HUES48 (cell line): ENCODE data around the gene ANKRD11.
A peak's percentile ranks its signal among the peaks of the same experiment; 100 is the strongest.

Experiments used
- H3K27ac ChIP-seq: one replicate; pipeline ENCODE4 v1.7.0; 2013; ENCODE audit warnings: low read depth, low read length, inconsistent platforms
- H3K27me3 ChIP-seq: 2 replicates; pipeline ENCODE4 v1.6.1; 2013; ENCODE audit warnings: mild to moderate bottlenecking, low read length; ENCODE audit not compliant: control insufficient read depth, insufficient read depth
- H3K36me3 ChIP-seq: 2 replicates; pipeline ENCODE4 v1.6.1; 2013; ENCODE audit warnings: low read length; ENCODE audit not compliant: control insufficient read depth, insufficient read depth
- H3K4me1 ChIP-seq: 2 replicates; pipeline ENCODE4 v1.6.1; 2013; ENCODE audit warnings: mild to moderate bottlenecking, low read length; ENCODE audit not compliant: control insufficient read depth, insufficient read depth
- H3K4me3 ChIP-seq: 2 replicates; pipeline ENCODE4 v1.5.1; 2013; ENCODE audit warnings: mild to moderate bottlenecking, low read depth, low read length
- H3K9ac ChIP-seq: 2 replicates; pipeline ENCODE4 v1.6.1; 2013; ENCODE audit warnings: mild to moderate bottlenecking, low read depth, low read length, moderate library complexity
- H3K9me3 ChIP-seq: 2 replicates; pipeline ENCODE4 v1.6.1; 2013; ENCODE audit warnings: low read length; ENCODE audit not compliant: control insufficient read depth, insufficient read depth

ANKRD11 gene

DNA sequence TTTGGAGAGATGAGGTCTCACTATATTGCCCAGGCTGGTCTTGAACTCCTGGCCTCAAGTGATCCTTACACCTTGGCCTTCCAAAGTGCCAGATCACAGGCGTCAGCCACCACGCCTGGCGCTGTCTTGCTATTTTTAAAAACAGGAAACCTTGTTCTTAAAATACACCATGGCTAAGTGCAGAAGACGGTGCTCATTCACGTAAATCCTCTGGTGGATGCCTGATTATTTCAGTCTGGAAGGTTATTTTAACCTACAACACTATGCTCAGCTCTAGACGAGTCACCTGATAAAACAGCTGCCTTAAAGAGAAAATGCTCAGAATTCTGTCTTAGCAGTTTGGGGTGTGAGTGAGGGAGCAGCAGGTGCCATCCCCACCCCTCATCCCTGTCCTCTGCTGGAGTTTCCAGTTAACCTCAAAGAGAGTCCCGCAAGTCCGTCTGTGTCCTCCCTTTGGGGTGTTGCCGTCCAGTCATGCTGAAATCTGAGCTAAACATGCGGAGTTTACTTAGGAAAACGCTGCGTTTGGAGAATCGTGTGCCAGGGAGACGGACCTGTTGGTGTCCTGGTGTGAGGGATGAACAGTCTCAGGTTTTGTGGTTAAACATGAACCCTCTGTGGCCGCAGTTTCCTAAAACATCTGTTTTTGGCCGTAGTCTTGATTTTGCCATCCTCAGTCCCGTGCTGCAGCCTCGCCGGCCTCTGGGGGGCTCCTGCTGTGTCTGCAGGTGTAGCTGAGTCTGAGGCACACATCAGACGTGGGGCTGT lies 35.0 kb upstream of the ANKRD11 start:
- Histone ChIP-seq H3K27me3 (no peaks in the 10 kb centered on the region), H3K36me3 (peaks cover 91% of the 10 kb centered on the region), H3K4me3 (no peak overlapping the region), H3K9me3 (no peaks in the 10 kb centered on the region), H3K4me1 (no peaks in the 10 kb centered on the region), H3K27ac (no peak overlapping the region), H3K9ac (no peak overlapping the region)

DNA sequence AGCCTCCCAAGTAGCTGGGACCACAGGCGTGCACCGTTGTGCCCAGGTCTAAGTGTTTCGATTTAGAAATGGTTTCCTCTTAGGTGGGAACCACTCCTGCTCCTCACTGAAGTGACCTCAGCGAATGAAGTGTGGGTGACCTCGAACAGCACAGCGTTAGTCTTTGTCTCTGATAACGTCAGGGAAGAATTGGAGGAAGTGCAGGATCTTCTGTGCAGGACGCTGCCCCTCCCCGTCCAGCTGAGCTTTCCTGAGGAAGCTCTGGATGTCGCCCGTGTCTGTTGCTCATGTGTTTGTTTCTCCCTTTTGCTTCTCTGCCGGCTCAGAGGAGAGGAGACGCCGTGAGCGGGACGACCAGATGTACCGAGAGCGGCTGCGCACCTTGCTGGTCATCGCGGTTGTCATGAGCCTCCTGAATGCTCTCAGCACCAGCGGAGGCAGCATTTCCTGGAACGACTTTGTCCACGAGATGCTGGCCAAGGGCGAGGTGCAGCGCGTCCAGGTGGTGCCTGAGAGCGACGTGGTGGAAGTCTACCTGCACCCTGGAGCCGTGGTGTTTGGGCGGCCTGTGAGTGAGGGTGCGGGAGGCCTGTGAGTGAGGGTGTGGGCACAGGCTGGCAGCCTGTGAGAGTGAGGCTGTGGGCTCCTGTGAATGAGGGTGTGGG lies 33.5 kb upstream of the ANKRD11 start:
- no peak overlapping the region for H3K27ac ChIP-seq
- H3K27me3 ChIP-seq = no peaks in the 10 kb centered on the region
- no peak overlapping the region for H3K4me3 ChIP-seq
- no peak overlapping the region for H3K9ac ChIP-seq
- no peaks in the 10 kb centered on the region for H3K9me3 ChIP-seq
- peaks cover 92% of the 10 kb centered on the region for H3K36me3 ChIP-seq
- H3K4me1 ChIP-seq = no peaks in the 10 kb centered on the region

DNA sequence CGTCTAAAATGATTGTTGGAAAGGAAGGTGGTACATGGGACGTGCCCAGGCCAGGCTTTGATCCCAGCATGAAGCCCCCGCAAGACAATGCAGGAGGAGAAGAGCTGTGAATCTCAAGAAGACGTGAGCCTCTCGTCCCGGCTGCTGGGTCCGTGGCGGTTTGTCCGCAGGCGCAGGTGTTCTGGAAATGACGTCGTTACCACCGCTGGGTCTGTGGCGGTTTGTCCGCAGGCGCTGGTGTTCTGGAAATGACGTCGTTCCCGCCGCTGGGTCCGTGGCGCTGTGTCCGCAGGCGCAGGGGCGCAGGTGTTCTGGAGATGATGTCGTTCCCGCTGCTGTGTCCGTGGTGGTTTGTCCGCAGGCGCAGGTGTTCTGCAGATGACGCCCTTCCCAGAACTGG lies 31.9 kb upstream of the ANKRD11 start:
- H3K4me1 ChIP-seq = no peaks in the 10 kb centered on the region
- no peak overlapping the region for H3K4me3 ChIP-seq
- no peak overlapping the region for H3K27ac ChIP-seq
- H3K36me3 ChIP-seq = peaks cover 97% of the 10 kb centered on the region
- H3K9ac ChIP-seq = no peak overlapping the region
- no peaks in the 10 kb centered on the region for H3K9me3 ChIP-seq
- H3K27me3 ChIP-seq = no peaks in the 10 kb centered on the region

- Histone ChIP-seq H3K27me3 (no peaks in the 10 kb centered on the region), H3K9ac (no peak overlapping the region), H3K36me3 (peaks cover 88% of the 10 kb centered on the region), H3K4me3 (no peak overlapping the region), H3K27ac (no peak overlapping the region), H3K4me1 (no peaks in the 10 kb centered on the region), H3K9me3 (no peaks in the 10 kb centered on the region)
Observed at GRCh38 chr16:89519881-89520280, 29.5 kb upstream of the ANKRD11 start.

GRCh38 chr16:89517128-89517527 lies 26.8 kb upstream of the ANKRD11 start:
- H3K4me1 ChIP-seq = no peaks in the 10 kb centered on the region
- H3K9ac ChIP-seq = no peak overlapping the region
- peaks cover 81% of the 10 kb centered on the region for H3K36me3 ChIP-seq

GRCh38 chr16:89512453-89512852 lies 22.1 kb upstream of the ANKRD11 start:
- Histone ChIP-seq H3K27me3 (no peaks in the 10 kb centered on the region), H3K27ac (no peak overlapping the region)

More at GRCh38 chr16:89517128-89517527, 26.8 kb upstream of the ANKRD11 start:
- Histone ChIP-seq H3K4me3 (no peak overlapping the region), H3K27ac (no peak overlapping the region), H3K27me3 (no peaks in the 10 kb centered on the region), H3K9me3 (no peaks in the 10 kb centered on the region)

DNA sequence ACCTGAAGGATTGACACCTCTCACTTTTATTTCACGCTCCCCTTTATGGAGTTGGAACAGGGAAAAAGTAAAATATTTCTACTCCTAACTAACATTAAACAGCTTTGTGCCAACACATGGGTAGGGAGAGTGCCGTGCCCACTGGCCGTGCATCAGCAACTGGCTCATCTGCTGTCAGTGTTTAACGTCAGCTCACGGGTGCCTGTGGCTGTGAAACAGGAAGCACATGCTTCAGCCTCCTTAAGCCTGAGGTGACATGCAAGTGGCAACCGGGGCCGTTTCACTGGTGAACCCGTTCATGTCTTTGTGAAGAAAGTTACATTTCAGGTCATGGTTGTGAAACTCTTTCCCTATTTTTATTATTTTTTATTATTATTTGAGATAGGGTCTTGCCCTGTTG lies 21.0 kb upstream of the ANKRD11 start:
- peaks cover 45% of the 10 kb centered on the region for H3K36me3 ChIP-seq
- H3K4me1 ChIP-seq = peaks cover 5% of the 10 kb centered on the region
- no peaks in the 10 kb centered on the region for H3K9me3 ChIP-seq
- no peak overlapping the region for H3K27ac ChIP-seq
- no peak overlapping the region for H3K4me3 ChIP-seq
- no peaks in the 10 kb centered on the region; the same call in 1 of the 2 replicates for H3K27me3 ChIP-seq
- no peak overlapping the region for H3K9ac ChIP-seq

More at GRCh38 chr16:89512453-89512852, 22.1 kb upstream of the ANKRD11 start:
- Histone ChIP-seq H3K9ac (no peak overlapping the region), H3K9me3 (no peaks in the 10 kb centered on the region), H3K36me3 (peaks cover 55% of the 10 kb centered on the region), H3K4me1 (no peaks in the 10 kb centered on the region), H3K4me3 (no peak overlapping the region)

DNA sequence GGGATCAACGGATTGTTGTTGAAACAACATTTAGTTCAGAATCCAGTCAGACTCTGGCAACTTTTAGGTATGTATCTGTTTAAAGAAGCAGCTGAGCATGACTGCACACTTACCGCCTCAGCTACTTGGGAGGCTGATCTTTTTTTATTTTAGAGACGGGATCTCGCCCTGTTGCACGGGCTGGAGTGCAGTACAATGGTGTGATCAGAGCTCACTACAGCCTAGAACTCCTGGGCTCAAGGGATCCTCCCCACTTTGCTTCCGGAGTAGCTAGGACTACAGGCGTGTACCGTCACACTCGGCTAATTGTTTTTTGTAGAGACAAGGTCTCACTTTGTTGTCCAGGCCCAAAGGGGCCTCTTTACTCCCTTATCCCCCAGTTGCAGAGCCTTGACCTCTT lies 20.2 kb upstream of the ANKRD11 start:
- H3K36me3 ChIP-seq = peaks cover 38% of the 10 kb centered on the region

DNA sequence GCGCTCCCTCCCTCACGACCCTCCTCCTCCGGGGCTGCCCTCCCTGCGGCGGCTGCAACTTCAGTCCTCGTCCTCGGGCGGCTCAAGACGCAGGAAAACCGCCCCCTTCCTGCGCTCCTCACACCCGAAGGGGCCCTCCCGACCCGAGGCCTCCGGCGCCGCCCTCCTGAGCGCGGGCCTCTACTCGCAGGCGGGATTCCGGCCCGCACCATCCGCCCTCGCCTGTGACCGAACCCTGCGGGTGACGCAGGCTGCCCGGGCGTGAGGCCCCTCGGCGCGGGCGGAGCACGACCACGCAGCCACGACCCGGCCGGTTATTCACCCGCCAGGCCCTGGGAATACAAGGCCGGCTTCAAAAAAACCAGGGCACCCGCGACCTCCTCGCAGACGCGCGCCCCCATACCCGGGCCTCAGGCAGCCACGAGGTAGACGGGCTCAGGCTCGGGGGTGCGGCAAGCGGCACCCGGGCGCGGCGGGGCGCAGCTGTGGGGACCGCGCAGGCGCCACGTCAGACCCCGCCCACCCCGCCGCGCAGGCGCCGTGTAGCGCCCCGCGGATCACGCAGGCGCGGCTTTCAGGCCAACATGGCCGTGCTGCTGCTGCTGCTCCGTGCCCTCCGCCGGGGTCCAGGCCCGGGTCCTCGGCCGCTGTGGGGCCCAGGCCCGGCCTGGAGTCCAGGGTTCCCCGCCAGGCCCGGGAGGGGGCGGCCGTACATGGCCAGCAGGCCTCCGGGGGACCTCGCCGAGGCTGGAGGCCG lies 17.7 kb upstream of the ANKRD11 start, which contains the start of gene SPG7:
SPG7 (plus strand) TSS at position 570 of the 757 bp plus-strand sequence; CDS start at position 585, 15 bp downstream.
- Histone ChIP-seq H3K9me3 (no peaks in the 10 kb centered on the region), H3K4me1 (peaks cover 5% of the 10 kb centered on the region), H3K36me3 (peaks cover 26% of the 10 kb centered on the region), H3K27ac (peak within 1 kb of the TSS; percentile 92), H3K27me3 (no peaks in the 10 kb centered on the region; the same call in 1 of the 2 replicates), H3K4me3 (peak within 1 kb of the TSS; percentile 94), H3K9ac (peak within 1 kb of the TSS; percentile 88)

More for the DNA sequence above, 20.2 kb upstream of the ANKRD11 start:
- Histone ChIP-seq H3K27ac (no peak overlapping the region), H3K9ac (no peak overlapping the region), H3K4me3 (no peak overlapping the region), H3K9me3 (no peaks in the 10 kb centered on the region), H3K27me3 (no peaks in the 10 kb centered on the region; the same call in 1 of the 2 replicates), H3K4me1 (peaks cover 5% of the 10 kb centered on the region)

DNA sequence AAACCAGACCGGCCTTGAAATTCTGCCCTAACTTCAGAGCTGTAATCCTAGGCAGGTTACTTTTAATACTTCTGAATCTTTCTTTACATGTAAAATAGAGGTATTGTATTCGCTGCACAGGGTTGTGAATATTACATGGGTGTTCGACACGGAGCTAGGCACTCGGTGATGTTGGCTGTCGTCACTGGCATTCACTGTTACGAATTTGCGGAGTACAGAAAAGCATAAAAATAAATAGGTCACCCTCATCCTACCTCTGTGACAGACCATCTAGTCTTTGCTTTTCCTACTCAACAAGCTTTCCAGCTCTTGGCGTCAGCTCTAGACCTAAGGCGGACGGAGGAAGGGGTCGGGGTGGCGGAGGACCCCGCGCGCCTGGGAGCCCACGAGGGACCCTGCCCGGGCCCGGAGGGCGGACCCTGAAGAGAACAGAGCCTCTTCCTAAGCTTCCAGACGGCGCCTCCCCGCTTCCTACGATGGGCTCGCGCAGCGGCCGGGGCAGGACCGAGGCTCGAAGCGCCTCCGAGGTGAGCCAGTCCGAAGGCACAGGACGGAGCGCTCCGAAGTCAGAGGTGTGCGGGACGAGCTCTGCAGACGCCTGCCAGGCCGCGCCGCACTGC lies 17.0 kb upstream of the ANKRD11 start:
- no peaks in the 10 kb centered on the region; the same call in 1 of the 2 replicates for H3K27me3 ChIP-seq
- H3K4me1 ChIP-seq = peaks cover 5% of the 10 kb centered on the region
- peak overlapping the region; percentile 92 for H3K27ac ChIP-seq
- peak overlapping the region; percentile 80 for H3K9ac ChIP-seq
- no peaks in the 10 kb centered on the region for H3K9me3 ChIP-seq
- H3K36me3 ChIP-seq = peaks cover 19% of the 10 kb centered on the region
- H3K4me3 ChIP-seq = peak overlapping the region; percentile 94
